Kidney (tissue), 14 donors: ENCODE data around the gene CORO2B. TPM values are rescaled to one million over a fixed set of nuclear protein-coding genes. Genes with fewer than 3 reads are reported as not detected.
A peak's percentile ranks its signal among the peaks of the same experiment; 100 is the strongest.

Source experiments
- DNase-seq, 5 donors: peaks; one replicate each; pipeline ENCODE4 v3.0.0-alpha.2; 2013 to 2020
- FAIRE-seq: peaks from 2 replicates; lab custom pipeline; 2012; peaks lifted over from hg19 to GRCh38; lab: Jason Lieb, UNC
- H3K27ac ChIP-seq, 2 donors: one replicate each; pipeline ENCODE4 v1.7.0; 2013; ENCODE audit warnings: low read depth in 2 of 2, low read length in 2 of 2, inconsistent platforms in 1 of 2
- H3K27me3 ChIP-seq: one replicate; pipeline ENCODE4 v1.7.1; 2013; ENCODE audit warnings: low read length, inconsistent platforms; ENCODE audit not compliant: control insufficient read depth, insufficient read depth
- H3K36me3 ChIP-seq, 3 donors: one replicate each; pipeline versions ENCODE4 v1.7.0 to v1.7.1; 2013; ENCODE audit warnings: low read length in 3 of 3, control low read depth in 1 of 3, inconsistent platforms in 1 of 3; ENCODE audit not compliant: insufficient read depth in 3 of 3, control insufficient read depth in 2 of 3
- H3K4me1 ChIP-seq, 3 donors: one replicate each; pipeline versions ENCODE4 v1.7.0 to v1.7.1; 2013; ENCODE audit warnings: low read length in 3 of 3, inconsistent platforms in 1 of 3, low read depth in 1 of 3; ENCODE audit not compliant: control insufficient read depth in 2 of 3, insufficient read depth in 2 of 3
- H3K4me3 ChIP-seq, 3 donors: one replicate each; pipeline versions ENCODE4 v1.7.0 to v1.8.1; 2013; ENCODE audit warnings: low read length in 3 of 3, control low read depth in 1 of 3, inconsistent platforms in 1 of 3
- H3K9ac ChIP-seq, 3 donors: one replicate each; pipeline versions ENCODE4 v1.7.0 to v1.7.1; 2013; ENCODE audit warnings: low read length in 3 of 3, control low read depth in 1 of 3, inconsistent platforms in 1 of 3
- H3K9me3 ChIP-seq, 3 donors: one replicate each; pipeline versions ENCODE4 v1.7.0 to v1.7.1; 2013; ENCODE audit warnings: low read length in 3 of 3, control low read depth in 1 of 3, inconsistent platforms in 1 of 3; ENCODE audit not compliant: control insufficient read depth in 2 of 3, insufficient read depth in 1 of 3
- CTCF ChIP-seq: IDR thresholded peaks from 3 replicates; pipeline ENCODE4 v1.5.1; 2012; ENCODE audit warnings: mild to moderate bottlenecking, moderate library complexity, borderline replicate concordance; ENCODE audit not compliant: insufficient read depth; ENCODE audit errors: extremely low read depth
- intact Hi-C: fragments of 100-400 bp; cut with DNase I; formaldehyde crosslinking; loops from one replicate; pipeline ENCODE4 v1.11.1; 2022
- polyA plus RNA-seq: library from polyadenylated mRNA; stranded (reverse); fragments of 350-450 nt; fragmentation: Illumina TruSeq; extraction: RNeasy Lipid Tissue Mini Kit (QIAGEN cat#74804); gene quantifications from one replicate; pipeline ENCODE4 v1.2.3, GENCODE V29; 2014; ENCODE audit warnings: low read depth, low replicate concordance; ENCODE audit not compliant: insufficient read depth
- total RNA-seq: library from RNA; stranded (reverse); fragmentation: NEBNext Ultra II Directional; extraction: Animal tissue kit (Norgen Biotek cat#: 25700); gene quantifications from one replicate; pipeline ENCODE4 v1.2.1, GENCODE V29; 2021
- donor health status: control.
- donor health status: control.
- donor health status: control.
- donor health status: control.
- donor health status: control.
- donor health status: DM: yes; HTN: yes; CAD: no.
- donor health status: Normal renal cell carcinoma (clear cell type).

Gene CORO2B
- total and polyA plus RNA-seq, 2 donors from 2014 or later: 7.9 to 9.0 TPM

GRCh38 chr15:68609629-68610028 lies 30.8 kb downstream of the CORO2B start:
- H3K4me1 ChIP-seq: peaks cover 0 to 21% (median 17%) of the 10 kb centered on the region in 3 donors
- H3K9me3 ChIP-seq: no peaks in the 10 kb centered on the region
- H3K36me3 ChIP-seq: no peaks in the 10 kb centered on the region
- FAIRE-seq (no peak), DNase-seq (peak in 1 of 5 donors; percentile 94)
- intact Hi-C loops: no loop called here
- no peak for TF ChIP-seq CTCF
- no peak overlapping the region for H3K9ac ChIP-seq
- no peak overlapping the region for H3K4me3 ChIP-seq
- no peak overlapping the region for H3K27ac ChIP-seq
- no peaks in the 10 kb centered on the region for H3K27me3 ChIP-seq

GRCh38 chr15:68610825-68611224 lies 32.0 kb downstream of the CORO2B start:
- FAIRE-seq (no peak), DNase-seq (no peak)
- TF ChIP-seq CTCF: no peak
- H3K9ac ChIP-seq: no peak overlapping the region
- no peaks in the 10 kb centered on the region for H3K36me3 ChIP-seq
- no peak overlapping the region for H3K27ac ChIP-seq
- peaks cover 0 to 24% (median 19%) of the 10 kb centered on the region in 3 donors for H3K4me1 ChIP-seq
- no peaks in the 10 kb centered on the region for H3K27me3 ChIP-seq
- intact Hi-C loops: no loop called here
- H3K9me3 ChIP-seq: no peaks in the 10 kb centered on the region
- H3K4me3 ChIP-seq: no peak overlapping the region

- no peak overlapping the region for H3K4me3 ChIP-seq
- FAIRE-seq: no peak
- intact Hi-C loops: no loop called here
These were observed 33.7 kb downstream of the CORO2B start for GRCh38 chr15:68612503-68612902.

More at GRCh38 chr15:68612503-68612902, 33.7 kb downstream of the CORO2B start:
- no peaks in the 10 kb centered on the region for H3K36me3 ChIP-seq
- H3K9me3 ChIP-seq: no peaks in the 10 kb centered on the region
- H3K4me1 ChIP-seq: peaks cover 0 to 24% (median 19%) of the 10 kb centered on the region in 3 donors
- no peaks in the 10 kb centered on the region for H3K27me3 ChIP-seq
- H3K27ac ChIP-seq: no peak overlapping the region
- no peak for DNase-seq
- no peak for TF ChIP-seq CTCF
- H3K9ac ChIP-seq: no peak overlapping the region
